IPS-20b (cell line): ENCODE results near the gene ZNF212.
"Not testable (repeated sequence)": the region's sequence is repeated elsewhere in the genome, so short reads cannot be mapped to it uniquely, and the experiment has no call there.

ENCODE experiments used
- H3K27ac ChIP-seq: one replicate; pipeline ENCODE4 v1.5.1; 2013; ENCODE audit warnings: low read length
- H3K27me3 ChIP-seq: 2 replicates; pipeline ENCODE4 v1.6.1; 2013; ENCODE audit warnings: mild to moderate bottlenecking, low read length, inconsistent platforms; ENCODE audit not compliant: insufficient read depth
- H3K36me3 ChIP-seq: 2 replicates; pipeline ENCODE4 v1.6.1; 2013; ENCODE audit warnings: low read depth, mild to moderate bottlenecking, inconsistent platforms, low read length, moderate library complexity; ENCODE audit not compliant: insufficient read depth
- H3K4me1 ChIP-seq: 2 replicates; pipeline ENCODE4 v1.6.1; 2013; ENCODE audit warnings: mild to moderate bottlenecking, control low read depth, inconsistent platforms, low read length, moderate library complexity; ENCODE audit not compliant: insufficient read depth
- H3K4me3 ChIP-seq: 2 replicates; pipeline ENCODE4 v1.5.1; 2013; ENCODE audit warnings: mild to moderate bottlenecking, low read length, inconsistent platforms
- H3K9ac ChIP-seq: 2 replicates; pipeline ENCODE4 v1.6.1; 2013; ENCODE audit warnings: low read depth, mild to moderate bottlenecking, inconsistent platforms, low read length, moderate library complexity
- H3K9me3 ChIP-seq: 2 replicates; pipeline ENCODE4 v1.6.1; 2013; ENCODE audit warnings: mild to moderate bottlenecking, low read depth, low read length, inconsistent platforms; ENCODE audit not compliant: insufficient read depth

The ZNF212 gene

GRCh38 chr7:149240637-149241036 lies 1.2 kb downstream of the ZNF212 start:
- peak overlapping the region; percentile 100 for H3K4me3 ChIP-seq
- H3K27me3 ChIP-seq: peaks cover 4% of the 10 kb centered on the region; the same call in 1 of the 2 replicates
- peak overlapping the region; percentile 95; the same call in 1 of the 2 replicates for H3K9ac ChIP-seq
- H3K4me1 ChIP-seq: peaks cover 5% of the 10 kb centered on the region; the same call in 1 of the 2 replicates
- H3K9me3 ChIP-seq: no peaks in the 10 kb centered on the region; the same call in 1 of the 2 replicates
- H3K36me3 ChIP-seq: no peaks in the 10 kb centered on the region
- no peak overlapping the region for H3K27ac ChIP-seq

GRCh38 chr7:149241696-149242095 lies 2.2 kb downstream of the ZNF212 start:
- peaks cover 5% of the 10 kb centered on the region; the same call in 1 of the 2 replicates for H3K4me1 ChIP-seq
- no peak overlapping the region for H3K27ac ChIP-seq
- H3K4me3 ChIP-seq: no peak overlapping the region
- no peaks in the 10 kb centered on the region for H3K36me3 ChIP-seq
- H3K27me3 ChIP-seq: peaks cover 4% of the 10 kb centered on the region; the same call in 1 of the 2 replicates
- no peak overlapping the region for H3K9ac ChIP-seq
- no peaks in the 10 kb centered on the region; the same call in 1 of the 2 replicates for H3K9me3 ChIP-seq

DNA sequence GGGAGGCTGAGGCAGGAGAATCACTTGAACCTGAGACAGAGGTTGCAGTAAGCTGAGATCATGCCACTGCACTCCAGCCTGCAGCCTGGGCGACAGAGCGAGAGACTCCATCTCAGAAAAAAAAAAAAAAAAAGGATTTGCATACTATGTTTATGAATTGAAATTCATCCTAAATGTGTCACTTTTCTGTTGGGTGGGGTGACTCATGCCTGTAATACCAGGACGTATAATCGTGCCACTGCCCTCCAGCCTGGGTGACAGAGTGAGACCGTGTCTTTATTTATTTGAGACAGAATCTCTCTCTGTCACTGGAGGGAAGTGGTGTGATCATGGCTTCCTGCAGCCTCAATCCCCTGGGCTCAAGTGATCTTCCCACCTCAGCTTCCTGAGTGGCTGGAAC lies 5.8 kb downstream of the ZNF212 start:
- Histone ChIP-seq H3K27ac (no peak overlapping the region), H3K4me3 (no peak overlapping the region), H3K9ac (no peak overlapping the region), H3K36me3 (no peaks in the 10 kb centered on the region), H3K4me1 (peaks cover 5% of the 10 kb centered on the region; the same call in 1 of the 2 replicates), H3K9me3 (no peaks in the 10 kb centered on the region; the same call in 1 of the 2 replicates), H3K27me3 (no peaks in the 10 kb centered on the region)

DNA sequence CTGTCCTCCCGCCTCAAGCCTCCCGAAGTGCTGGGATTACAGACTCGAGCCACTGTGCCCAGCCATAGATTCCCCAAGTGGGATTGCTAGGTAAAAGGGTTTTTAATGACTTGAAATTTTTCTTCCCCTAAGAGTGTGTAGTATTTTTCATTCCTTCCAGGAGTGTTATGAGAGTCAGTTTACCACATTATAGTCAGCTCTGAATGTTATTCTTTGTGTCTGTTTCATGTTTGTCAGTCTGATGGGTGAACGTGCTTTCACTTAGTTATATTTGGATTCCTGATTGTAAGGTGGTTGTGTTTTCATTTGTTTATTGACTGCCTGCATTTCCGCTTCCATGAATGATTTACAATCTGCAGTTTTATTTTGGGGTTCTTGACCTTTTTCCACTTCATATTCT lies 6.3 kb downstream of the ZNF212 start:
- no peak overlapping the region for H3K27ac ChIP-seq

DNA sequence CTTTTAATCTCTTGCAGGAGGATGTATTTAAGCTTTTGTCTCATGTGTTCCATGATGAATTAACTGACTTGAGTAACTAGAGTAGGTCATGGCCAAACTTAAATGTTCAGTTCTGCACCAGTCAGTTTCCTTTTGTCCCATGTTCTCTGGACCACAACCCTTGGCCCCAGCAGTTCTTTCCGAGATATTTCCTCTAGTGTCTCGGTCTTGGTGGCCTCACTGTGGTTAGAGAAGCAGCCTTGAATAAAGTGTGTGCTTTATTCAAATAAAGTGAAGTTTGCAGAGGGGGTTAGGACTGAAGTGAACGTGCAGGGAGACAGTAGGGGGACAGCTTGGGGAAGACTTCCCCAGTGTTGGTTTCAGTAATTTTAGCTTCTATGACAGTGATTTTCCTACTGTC lies 9.3 kb downstream of the ZNF212 start:
- Histone ChIP-seq H3K27me3 (no peaks in the 10 kb centered on the region), H3K4me3 (no peak overlapping the region), H3K9ac (no peak overlapping the region), H3K9me3 (no peaks in the 10 kb centered on the region), H3K27ac (no peak overlapping the region), H3K36me3 (peaks cover 32% of the 10 kb centered on the region), H3K4me1 (no peaks in the 10 kb centered on the region)

More for the DNA sequence above, 6.3 kb downstream of the ZNF212 start:
- Histone ChIP-seq H3K9ac (no peak overlapping the region), H3K36me3 (peaks cover 4% of the 10 kb centered on the region; the same call in 1 of the 2 replicates), H3K9me3 (no peaks in the 10 kb centered on the region; the same call in 1 of the 2 replicates), H3K4me1 (peaks cover under 1% of the 10 kb centered on the region; the same call in 1 of the 2 replicates), H3K4me3 (no peak overlapping the region), H3K27me3 (no peaks in the 10 kb centered on the region)

DNA sequence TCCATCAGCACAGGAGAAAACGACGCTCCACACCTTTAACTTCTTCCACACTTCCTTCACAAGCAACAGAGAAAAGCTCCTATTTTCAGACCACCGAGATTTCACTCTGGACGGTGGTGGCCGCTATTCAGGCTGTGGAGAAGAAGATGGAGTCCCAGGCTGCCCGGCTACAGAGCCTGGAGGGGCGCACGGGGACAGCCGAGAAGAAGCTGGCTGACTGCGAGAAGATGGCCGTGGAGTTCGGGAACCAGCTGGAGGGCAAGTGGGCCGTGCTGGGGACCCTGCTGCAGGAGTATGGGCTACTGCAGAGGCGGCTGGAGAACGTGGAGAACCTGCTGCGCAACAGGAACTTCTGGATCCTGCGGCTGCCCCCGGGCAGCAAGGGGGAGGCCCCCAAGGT lies 10.7 kb downstream of the ZNF212 start:
- H3K9me3 ChIP-seq, H3K4me1 ChIP-seq, H3K27ac ChIP-seq, H3K27me3 ChIP-seq, H3K4me3 ChIP-seq, H3K9ac ChIP-seq: not testable (repeated sequence)
- H3K36me3 ChIP-seq: peaks cover 46% of the 10 kb centered on the region

DNA sequence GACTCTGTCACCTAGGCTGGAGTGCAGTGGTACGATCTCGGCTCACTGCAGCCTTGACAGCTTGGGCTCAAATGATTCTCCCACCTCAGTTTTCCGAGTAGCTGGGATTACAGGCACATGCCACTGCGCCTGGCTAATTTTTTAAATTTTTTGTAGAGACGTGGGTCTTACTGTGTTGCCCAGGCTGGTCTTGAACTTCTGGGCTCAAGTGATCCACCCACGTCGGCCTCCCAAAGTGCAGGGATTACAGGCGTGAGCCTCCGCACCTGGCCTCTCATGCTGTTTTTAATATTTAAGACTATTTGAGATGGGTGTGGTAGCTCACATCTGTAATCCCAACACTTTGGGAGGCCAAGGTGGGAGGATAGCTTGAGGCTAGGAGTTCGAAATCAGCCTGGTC lies 12.1 kb downstream of the ZNF212 start:
- not testable (repeated sequence) for H3K27ac ChIP-seq, H3K9ac ChIP-seq, H3K4me3 ChIP-seq, H3K4me1 ChIP-seq, H3K27me3 ChIP-seq, H3K9me3 ChIP-seq
- peaks cover 59% of the 10 kb centered on the region for H3K36me3 ChIP-seq

DNA sequence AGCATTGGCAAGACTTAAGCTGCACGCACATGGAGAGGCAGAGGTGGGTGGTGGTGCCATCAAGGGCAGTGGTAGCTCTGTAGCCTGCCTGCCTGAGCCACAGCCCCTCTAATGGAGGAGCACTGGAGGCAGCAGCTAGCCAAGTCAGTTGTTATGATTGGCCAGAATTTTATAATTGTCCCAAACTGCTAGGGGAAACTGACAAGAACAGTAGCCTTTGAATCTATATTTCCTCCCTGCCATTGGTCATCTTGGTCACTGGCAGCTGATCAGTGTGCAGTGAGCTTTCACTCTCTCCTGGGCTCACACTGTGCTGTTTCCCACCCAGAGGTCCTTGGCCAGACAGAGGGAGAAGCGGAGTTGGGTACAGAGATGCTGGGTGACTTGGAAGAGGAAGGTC lies 12.9 kb downstream of the ZNF212 start:
- Histone ChIP-seq H3K4me3 (no peak overlapping the region), H3K9ac (no peak overlapping the region), H3K4me1 (no peaks in the 10 kb centered on the region), H3K27ac (no peak overlapping the region), H3K9me3 (no peaks in the 10 kb centered on the region), H3K36me3 (peaks cover 60% of the 10 kb centered on the region), H3K27me3 (no peaks in the 10 kb centered on the region)

GRCh38 chr7:149253665-149254064 lies 14.2 kb downstream of the ZNF212 start:
- no peaks in the 10 kb centered on the region for H3K9me3 ChIP-seq
- no peaks in the 10 kb centered on the region for H3K4me1 ChIP-seq
- H3K36me3 ChIP-seq: peaks cover 60% of the 10 kb centered on the region
- H3K9ac ChIP-seq: no peak overlapping the region
- H3K27me3 ChIP-seq: no peaks in the 10 kb centered on the region
- no peak overlapping the region for H3K4me3 ChIP-seq
- no peak overlapping the region for H3K27ac ChIP-seq

DNA sequence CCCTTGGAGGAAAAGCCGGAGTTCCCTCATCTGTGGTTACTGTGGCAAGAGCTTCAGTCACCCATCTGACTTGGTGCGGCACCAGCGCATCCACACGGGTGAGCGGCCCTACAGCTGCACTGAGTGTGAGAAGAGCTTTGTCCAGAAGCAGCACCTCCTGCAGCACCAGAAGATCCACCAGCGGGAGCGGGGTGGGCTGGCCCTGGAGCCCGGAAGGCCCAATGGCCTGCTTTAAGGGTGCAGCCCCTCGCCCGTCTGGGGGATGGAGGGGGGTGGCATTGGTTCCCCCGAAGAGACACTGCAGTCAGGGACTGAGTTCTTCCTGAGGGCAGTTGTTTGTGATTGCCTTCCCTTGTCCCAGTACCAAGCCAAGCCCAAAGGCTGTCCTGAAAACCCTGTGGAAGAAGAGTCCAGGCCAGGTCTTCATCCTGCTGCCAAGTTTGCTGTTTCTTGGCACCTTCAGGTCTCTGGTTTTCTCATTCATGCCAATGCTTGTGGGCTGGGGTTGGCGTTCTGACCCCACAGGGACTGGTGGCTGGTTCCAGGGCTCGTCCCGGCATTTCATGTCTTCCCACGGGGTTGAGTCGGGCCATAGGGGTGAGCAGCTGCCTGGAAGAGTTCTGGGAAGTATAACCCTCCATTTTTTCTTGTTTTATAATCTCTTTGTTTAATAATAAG lies 14.9 kb downstream of the ZNF212 start:
- no peak overlapping the region for H3K9ac ChIP-seq
- H3K9me3 ChIP-seq: no peaks in the 10 kb centered on the region
- no peaks in the 10 kb centered on the region for H3K27me3 ChIP-seq
- H3K36me3 ChIP-seq: peaks cover 60% of the 10 kb centered on the region
- H3K4me1 ChIP-seq: no peaks in the 10 kb centered on the region
- no peak overlapping the region for H3K27ac ChIP-seq
- H3K4me3 ChIP-seq: no peak overlapping the region

DNA sequence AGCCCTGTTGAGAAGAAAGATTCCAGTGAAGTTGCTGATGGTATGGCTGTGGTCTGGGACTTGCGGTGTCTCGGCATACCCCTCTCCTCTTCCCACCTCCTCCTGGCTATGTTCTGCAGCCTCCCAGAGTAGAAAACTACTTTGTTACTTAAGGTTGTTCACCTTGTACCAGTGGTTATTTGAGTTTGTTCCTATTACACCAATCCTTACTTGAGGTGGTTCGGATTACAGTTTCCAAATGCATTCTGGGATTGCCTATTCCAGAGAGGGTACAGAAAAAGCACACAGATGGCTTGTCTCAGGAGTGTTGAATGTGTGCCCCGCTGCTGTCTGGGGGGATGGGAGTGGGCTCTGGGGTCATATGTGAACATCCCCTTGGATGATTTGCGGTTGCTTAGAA lies 15.7 kb downstream of the ZNF212 start:
- H3K27ac ChIP-seq: no peak overlapping the region
- H3K9me3 ChIP-seq: no peaks in the 10 kb centered on the region
- peaks cover 60% of the 10 kb centered on the region for H3K36me3 ChIP-seq
- H3K9ac ChIP-seq: no peak overlapping the region
- no peaks in the 10 kb centered on the region for H3K27me3 ChIP-seq
- H3K4me1 ChIP-seq: no peaks in the 10 kb centered on the region
- H3K4me3 ChIP-seq: no peak overlapping the region

DNA sequence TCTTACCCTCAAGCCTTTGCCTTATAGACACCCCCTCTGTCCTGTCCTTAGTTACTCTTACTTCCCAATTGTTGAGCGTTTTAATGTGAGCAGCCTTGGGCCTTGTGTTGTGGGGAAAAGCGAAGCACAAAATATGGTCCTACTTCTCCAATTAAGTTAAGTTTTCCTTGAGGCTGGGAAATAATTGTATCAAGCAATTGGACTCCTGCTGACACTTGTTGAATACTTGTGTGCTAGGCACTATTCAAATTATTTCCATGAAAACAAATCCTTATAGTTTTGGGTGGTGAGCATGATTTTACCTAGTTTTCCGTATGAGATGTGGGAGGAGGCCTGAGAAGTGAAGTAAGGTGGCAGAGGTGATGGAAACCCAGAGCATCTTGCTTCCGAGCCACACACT lies 17.1 kb downstream of the ZNF212 start:
- Histone ChIP-seq H3K27ac (no peak overlapping the region), H3K36me3 (peaks cover 50% of the 10 kb centered on the region)

More for the DNA sequence above, 17.1 kb downstream of the ZNF212 start:
- Histone ChIP-seq H3K9me3 (no peaks in the 10 kb centered on the region), H3K4me1 (no peaks in the 10 kb centered on the region), H3K9ac (no peak overlapping the region), H3K27me3 (peaks cover 9% of the 10 kb centered on the region), H3K4me3 (no peak overlapping the region)
